OCI-M2 (cell line): ENCODE results near the gene TRAF1.

ENCODE experiments used
- DNase-seq: peaks from one replicate; lab custom pipeline; 2025; ENCODE audit not compliant: unreplicated experiment; lab: John Stamatoyannopoulos, UW

TRAF1 gene

DNA sequence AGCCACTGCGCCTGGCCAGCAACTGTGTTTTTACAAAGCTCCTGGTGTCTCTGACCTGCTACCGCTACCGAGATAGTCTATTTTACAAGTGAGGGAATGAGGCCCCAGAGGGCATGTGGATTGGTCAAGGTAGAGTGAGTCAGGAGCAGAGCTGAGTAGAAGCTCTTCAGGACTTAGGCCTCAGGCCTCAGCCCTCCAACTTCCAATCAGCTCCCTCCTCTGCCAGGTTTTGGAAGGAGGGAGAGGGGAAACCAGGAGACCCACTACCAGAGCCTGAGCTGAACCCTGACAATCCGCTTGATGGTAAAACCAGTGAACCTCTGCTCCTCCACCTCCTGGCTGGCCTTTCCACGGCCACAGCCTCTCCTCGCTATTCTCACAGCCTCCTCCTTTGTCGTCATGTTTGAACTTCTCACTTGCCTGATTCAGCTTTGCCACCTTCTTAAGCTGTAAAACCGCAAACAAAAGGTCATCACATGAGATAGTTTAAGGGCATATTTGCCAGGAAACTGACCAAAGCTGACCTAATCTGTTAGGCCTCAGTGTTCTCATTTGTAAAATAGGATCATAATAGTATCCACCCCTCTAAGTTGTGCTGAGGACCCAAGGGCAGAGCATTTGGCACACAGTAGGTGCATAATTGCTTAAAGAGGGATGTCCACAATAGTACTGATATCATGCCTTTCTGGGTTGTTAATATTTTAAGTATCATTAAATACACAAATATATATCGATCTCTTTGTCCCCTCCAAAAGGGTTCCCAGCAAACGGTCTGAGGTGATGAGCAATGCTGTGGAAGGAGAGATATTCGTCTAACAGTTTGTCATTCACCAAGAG, 1.7 kb downstream of the TRAF1 start:
- no peak for DNase-seq

DNA sequence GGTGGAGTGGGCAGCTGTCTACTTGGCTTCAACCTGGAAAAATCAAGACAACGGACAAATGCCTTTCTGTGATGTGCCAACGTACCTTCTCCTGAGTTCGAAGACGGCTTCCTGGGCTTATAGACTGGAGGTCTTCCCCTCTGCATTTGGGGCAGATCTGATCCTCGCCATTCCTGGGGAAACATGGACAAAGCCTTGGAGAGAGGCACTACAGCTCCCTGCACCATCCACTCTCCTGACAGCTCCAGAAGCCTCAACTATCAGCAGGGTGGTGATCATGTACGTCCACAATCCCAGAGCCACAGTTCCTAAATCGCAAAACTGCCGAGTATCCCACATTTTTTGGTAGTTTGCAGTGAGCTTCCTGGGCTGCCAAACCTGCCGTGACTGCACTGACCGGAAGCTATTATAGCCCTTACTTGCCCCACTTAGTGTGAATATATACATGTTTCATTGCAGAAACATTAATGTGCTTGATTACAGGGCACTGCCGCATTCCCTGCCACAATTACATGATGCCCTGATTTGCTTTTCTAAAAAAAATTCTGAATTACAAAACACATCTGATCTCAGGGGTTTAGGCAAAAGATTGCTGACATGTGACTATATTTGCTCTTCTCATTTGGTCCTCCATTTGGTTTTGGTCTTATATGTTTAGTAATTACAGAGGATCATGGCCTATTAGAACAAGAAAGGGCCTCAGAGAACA, 2.8 kb downstream of the TRAF1 start:
- DNase-seq: no peak

DNA sequence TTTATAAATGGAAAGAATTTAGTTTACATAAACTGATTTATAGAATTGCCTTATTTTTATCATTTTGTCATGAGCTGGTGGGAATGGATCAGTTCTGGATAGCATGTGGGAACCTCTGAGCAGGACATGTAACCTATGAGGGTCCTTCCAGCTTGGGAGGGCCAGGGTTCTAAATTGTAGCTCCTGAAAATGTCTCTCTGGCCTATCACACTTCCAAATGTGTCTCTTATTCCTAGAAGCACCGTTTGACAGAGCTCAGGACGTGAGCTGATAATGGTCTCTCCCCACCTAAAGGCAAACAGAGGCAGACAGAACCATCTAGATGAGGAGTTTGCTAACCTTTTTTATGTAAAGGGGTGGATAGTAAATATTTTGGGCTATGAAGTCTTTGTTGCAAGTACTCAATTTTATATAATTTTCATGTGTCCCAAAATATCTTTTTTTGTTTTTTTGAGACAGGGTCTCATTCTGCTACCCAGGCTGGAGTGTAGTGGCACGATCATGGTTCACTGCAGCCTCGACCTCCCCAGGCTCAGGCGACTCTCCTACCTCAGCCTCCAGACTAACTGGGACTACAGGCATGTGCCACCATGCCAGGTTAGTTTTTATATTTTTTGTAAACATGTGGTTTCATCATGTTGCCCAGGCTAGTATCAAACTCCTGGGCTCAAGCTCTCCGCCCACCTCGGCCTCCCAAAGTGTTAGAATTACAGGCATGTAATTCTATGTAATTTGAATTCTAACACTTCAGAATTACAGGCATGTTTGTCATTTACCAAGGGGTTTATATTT, 4.0 kb downstream of the TRAF1 start:
- no peak for DNase-seq

DNA sequence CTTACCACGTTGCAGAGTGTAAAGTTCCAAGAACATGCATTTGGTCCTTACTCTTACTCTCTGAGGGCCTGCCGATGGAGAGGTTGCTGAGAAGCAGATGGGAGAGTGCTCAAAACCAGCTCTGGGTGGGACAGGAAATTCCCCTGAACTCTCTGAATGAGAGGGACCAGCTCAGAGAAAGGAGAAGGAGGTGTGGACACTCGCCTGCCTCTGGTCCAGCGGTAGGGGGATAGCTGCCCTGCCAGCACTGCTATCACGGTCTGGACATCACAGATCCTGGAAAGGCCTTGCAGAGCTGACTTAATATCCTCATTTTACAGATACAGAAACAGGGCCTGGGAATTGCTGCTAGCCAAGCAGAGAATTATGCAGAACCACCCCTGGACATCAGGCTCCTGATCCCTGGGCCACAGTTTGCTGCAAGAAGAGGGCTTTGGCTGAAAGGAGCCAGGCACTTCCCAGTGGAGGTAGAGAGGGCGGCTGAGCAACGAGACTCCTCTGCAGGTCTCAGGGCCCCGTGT, 4.9 kb downstream of the TRAF1 start:
- no peak for DNase-seq

DNA sequence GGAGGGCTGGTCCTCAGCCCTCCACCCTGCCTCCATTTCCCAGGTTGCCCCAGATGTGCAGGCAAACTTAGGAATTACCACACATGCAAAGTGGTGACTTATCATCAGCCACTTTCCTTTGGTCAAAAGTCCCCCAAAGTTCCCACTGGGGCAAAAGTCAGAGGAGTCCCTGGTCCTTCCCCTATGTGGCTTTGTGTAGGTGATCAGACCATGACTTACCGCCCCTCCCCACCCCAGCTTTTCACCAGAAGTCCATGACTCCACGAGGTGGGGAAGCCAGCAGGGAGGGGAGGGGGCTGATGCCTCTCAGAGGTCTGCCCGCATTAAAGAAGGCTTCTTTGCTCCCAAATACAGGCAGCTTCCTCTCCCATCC, 5.8 kb downstream of the TRAF1 start:
- no peak for DNase-seq

DNA sequence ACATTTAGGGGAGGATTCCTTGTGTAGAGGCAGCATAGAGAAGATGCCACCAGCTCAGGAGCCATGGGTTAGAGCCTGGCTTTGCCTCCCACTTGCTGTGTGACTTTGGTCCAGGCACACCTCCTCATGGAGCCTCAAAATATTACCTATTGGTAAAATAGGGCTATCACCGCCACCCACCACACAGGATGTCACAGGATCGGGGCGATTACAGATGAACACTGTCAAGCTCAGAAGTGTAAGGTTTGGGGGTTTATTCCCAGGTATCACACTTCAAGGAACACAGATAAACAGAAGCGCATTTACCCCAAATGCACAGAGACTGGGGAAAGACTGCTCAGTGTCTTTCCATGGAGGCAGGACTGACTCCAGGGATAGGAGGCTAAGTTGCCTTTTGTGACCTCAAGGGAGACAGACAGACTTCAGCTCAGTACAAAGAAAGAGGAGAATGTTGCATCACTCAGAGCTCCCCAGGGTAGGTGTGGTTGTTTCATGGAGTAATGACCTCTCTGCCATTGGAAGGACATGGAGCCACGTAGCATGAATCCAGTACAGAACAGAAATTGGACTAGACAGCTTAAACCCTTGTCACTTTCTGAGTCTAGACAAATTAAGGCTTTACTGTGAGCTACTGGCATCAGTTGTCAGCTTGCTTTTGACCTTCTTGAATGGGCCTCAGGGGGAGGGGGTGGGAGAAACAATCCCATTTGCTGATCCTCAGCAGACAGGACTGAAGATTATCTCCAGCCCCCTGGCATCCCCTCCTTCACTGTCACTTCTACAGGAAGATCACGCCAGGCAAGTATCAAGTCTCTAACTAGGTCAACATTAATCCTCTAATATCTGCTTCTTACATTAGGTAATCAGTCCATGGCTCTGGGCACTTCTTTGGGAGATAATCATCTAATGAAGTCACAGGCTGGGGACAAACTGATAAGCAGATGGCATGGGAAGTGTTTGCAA, 6.5 kb downstream of the TRAF1 start:
- DNase-seq: no peak

DNA sequence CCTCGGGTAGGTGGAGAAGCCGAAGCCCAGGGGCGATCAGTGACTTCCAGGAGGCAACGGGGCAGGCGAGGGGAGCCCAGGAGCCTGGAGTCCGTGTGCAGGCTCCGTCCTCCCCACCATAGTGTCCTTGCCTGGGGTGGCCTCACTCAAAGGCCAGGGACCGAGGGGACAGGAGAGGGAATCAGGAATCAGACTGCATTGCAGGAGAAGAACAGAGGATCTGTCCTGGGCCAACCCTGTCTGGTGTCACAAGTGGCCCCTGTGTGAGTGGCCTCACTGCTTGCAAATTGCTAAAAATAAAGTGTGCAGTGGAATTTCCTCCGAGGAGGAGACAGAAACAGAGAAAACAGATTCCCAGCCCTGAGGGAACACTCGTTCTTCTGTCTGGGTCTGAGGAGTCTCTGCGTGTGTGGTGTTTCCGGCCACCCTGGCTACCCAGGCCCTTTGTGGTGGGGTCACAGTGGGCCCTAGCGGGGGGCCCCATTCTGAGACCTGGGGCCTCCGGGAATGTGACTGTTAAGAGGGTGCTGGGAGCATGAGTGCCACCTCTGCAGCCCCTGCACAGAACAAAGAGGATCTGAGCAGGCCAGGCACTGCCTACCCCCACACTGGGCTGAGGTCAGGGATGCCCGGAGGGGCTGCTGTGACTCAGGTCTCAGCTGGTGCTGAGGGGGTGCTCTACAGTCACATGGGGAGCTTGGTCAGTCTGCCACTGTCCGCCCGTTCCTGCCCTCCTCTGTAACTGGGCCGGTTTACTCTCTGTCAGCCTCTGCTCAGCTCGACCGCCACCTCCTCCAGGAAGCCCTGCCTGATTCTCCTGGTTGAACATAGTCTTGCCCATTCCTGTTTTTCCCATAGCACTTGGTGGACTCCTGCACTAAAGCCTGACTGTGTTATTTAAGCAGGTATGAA, 7.4 kb downstream of the TRAF1 start:
- no peak for DNase-seq

DNA sequence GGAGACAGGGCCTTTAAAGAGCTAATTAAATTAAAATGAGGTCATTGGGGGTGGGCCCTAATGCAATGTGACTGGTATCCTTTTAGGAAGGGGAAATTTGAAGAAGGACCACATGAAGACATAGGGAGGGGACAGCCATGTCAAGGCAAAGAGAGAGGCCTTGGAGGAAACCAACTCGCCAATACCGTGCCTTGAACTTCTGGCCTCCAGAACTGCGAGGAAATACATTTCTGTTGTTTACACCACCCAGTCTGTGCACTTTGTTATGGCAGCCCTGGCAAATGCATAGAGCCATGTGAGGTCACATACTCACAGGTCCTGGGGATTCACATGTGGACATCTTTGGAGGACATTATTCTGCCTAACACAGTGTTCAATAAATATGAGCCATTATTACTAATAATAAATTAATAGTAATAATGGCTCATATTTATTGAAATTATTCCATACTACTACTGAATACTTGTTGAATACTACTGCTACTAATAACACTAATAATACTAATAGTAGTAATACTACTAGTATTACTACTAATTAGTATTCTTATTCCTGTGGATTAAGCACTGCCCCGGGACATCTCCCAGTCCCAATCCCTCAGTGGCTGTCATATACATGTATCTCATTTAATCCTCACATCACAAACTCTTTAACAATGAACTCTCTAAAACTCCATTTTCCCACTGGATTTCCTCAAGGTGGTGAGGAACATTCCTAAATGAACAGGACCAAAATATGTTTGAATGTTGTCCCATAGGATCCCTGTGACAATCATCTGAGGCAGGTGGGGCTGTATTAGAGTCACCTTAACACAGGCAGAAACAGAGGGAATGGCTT, 8.4 kb downstream of the TRAF1 start:
- no peak for DNase-seq

DNA sequence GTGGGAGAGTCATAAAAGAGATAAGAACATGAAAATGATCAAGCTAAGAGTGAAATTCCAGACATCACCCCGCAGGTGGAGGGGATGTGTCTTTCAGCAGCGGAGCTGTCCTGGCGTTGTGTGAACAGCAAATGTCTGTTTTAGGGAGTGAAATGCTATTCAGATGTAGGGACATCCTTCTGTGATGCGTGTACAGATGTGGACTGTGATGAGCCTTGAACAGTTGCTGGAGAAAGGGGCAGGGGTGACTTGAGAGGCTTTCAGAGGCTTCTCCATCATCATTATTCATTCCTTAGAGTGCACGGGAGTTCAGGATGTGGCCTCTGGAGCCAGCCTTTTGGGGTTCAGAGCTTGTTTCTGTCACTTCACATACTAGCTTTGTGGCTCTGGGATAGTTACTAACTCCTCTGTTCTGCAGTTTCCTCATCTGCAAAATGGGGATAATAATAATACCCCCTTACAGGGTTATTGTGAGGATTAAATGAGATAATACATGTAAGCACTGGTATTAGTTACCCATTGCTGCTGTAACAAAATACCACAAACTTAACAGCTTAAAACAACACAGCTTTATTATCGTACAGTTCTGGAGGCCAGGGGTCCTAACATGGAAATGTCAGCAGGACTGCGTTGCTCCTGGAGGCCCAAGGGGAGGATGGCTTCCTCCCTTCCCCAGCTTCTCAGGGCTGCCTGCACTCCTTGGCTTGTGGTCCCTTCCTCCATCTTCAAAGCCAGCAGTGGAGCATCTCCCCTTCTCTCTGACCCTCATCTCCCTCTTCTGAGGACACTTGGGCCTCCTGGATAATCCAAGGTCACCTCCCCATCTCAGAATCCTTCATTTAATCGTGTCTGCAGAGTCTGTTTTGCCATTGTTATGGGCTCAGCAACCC, 9.4 kb downstream of the TRAF1 start:
- no peak for DNase-seq

DNA sequence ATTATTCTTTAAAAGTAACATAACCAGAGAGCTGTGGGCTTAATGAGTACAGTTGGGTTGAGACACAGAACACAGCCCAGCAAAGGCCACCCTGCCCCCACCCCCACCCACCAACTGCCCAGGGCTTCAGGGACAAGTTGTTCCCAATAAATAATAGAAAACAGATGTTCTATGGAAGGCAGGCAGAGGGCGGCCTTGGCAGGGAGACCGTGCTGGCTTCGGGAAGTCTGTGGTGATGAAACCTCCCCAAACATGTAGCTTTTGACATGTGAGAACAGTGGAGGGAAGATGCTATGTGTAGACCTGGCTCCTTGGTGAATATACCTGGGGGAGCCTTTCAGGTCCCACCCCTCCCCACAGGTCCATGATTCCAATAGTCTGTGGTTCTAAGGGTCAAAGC, 10.0 kb downstream of the TRAF1 start:
- DNase-seq: no peak

DNA sequence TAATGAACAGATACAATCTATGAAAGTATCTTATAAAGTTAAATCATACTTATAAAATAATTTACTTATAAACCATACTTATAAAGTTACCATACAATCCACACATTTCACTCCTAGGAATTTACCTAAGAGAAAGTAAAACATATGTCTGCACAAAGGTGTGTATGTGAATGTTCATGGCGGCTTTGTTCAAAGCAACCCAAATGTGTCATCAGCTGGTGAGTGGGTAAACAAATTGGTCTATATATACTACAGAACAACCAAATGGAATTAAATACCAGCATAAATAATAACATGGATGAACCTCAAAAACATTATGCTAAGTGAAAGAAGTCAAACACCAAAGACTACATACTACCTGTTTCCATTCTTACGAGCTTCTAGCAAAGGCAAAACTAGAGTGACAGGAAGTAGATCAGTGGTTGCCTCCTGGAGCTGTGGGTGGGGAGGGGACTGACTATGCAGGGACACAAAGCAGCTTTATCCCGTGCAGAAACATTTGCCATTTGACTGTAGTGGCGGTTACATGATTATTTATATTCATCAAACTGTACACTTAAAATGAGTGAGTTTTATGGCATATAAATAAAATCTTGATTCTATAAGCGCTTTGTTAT, 10.6 kb downstream of the TRAF1 start:
- DNase-seq: no peak

DNA sequence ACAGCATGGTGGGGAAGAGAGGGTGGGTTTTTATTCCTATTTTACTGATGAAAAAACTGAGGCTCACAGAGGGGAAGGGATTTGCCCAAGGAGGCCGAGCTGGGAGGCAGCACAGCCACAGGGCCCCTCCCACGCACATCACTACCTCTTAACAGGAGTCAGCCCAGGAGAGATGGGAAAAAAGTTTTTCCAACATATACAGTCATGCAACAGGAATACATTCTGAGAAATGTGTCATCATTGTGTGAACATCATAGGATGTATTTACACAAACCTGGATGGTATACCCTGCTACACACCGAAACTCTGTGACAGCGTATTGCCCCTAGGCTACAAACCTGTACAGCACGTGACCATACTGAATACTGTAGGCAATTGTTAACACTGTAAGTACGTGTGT, 11.6 kb downstream of the TRAF1 start:
- no peak for DNase-seq

DNA sequence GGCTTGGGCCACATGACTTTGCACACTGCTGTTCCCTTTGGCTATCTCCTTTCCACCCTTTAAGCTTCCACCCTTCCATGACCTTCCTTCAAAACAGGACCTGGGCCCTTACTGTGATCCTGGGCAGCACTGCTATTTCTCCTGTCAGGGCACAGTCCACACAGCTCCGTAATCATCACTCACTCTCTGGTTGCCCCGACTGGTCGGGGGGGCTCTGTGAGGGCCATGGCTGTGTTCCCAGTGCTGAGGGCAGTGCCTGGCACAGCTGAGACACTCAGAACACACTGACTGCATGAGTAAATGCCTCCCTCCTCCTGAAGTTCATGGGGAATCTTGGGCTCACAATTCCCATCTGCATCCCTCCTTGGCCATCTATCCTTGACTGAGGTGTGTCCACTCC, 12.2 kb downstream of the TRAF1 start:
- no peak for DNase-seq

DNA sequence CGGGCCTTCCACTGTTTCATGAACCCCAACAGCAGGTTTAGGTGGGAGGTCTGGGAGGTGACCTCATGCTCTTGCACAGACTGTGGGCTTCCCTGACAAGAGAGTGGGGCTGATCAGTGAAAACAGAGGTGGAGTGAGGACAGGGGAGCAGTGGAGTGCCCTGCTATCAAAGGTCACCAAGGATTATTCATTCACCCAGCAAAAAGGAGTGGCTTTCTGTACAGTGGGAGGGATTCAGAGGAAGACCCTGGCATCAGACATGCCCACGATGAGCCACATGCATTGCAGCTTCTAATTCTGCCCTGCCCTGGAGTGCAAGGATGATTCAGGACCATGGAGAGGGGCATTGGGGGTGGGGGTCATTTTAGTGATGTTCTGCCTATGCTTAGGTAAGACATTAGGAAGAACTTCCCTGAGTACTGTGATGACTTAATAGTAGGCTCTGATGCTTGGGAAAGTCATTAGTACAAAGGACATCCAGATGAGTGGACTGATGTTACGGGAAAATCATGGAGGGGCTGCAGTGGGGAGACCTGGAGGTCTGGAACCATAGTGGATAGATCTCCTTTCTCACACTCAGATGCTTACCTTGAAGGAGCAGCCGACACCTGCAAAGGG, 12.8 kb downstream of the TRAF1 start:
- DNase-seq: no peak

DNA sequence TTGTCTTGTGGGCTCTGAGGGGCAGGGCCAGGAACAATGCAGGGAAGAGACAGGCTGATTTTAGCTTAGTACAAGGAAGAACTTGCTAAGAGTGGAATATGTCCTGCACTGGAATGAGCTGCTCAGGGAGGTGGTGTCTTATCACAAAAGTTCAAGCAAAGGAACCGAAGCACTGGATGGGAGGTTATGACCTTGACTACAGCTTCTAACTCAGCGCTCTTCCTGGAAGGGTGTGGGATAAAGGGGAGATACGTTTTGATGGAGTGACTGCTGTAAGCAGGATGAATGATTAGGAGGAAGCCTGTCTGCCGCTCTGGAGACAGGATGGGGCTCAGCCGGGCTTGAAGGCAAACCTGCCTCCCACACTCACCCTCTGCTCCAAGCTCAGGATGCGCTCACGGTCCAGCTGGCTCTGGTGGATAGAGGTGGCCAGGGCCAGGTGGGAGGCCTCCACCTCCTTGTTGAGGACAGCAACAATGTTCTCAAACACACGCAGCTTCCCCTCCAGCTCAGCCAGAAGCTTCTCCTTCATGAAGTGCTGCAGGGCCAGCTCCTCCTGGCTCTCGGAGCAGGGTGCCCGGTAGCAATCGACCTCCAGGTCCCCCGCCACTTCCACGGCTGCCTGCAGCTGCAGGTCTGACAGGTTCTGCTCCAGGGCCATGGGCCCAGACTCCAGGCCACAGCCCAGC, 13.5 kb downstream of the TRAF1 start:
- no peak for DNase-seq

DNA sequence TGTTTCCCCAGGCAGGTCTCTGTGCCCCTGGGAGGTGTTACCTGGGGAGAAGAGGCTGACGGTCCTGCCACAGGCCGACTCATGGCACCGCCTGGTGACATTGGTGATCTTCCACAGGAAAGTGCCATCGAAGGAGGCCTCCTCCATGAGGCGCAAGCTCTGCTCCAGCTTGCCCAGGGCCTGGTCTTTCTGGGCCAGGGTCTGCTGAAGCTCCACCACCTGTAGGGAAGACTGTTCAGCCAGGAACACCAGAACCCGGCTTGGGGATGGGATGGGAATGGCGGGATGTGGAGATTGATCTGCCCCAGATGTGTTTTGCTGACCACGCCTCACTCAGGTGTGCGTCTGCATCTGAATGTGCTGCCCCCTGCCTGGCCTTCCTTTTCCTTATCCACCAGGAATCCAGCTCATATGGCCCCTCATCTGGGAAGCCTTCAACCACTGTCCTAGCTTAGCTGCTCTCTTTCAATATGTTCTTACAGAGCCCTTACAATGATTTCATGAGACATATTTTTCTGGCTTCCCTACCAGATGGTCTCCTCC, 15.2 kb downstream of the TRAF1 start:
- no peak for DNase-seq
